Neuron (in vitro differentiated cells): Measurements from ENCODE around the gene ZBTB37.
A peak's percentile ranks its signal among the peaks of the same experiment; 100 is the strongest.
"Not testable (repeated sequence)": the region's sequence is repeated elsewhere in the genome, so short reads cannot be mapped to it uniquely, and the experiment has no call there.

Experiments used
- H2AFZ ChIP-seq: one replicate; pipeline ENCODE4 v1.6.1; 2013; ENCODE audit warnings: low read depth, mild to moderate bottlenecking, inconsistent platforms, low read length, moderate library complexity
- H3K27me3 ChIP-seq: one replicate; pipeline ENCODE4 v1.6.1; 2013; ENCODE audit warnings: low read length; ENCODE audit not compliant: insufficient read depth
- H3K36me3 ChIP-seq: one replicate; pipeline ENCODE4 v1.6.1; 2013; ENCODE audit warnings: low read length; ENCODE audit not compliant: insufficient read depth
- H3K4me1 ChIP-seq: one replicate; pipeline ENCODE4 v1.6.1; 2013; ENCODE audit warnings: low read length; ENCODE audit not compliant: insufficient read depth
- H3K4me3 ChIP-seq: 2 replicates; pipeline ENCODE4 v1.5.1; 2013; ENCODE audit warnings: mild to moderate bottlenecking, low read length, moderate library complexity
- H3K9me3 ChIP-seq: one replicate; pipeline ENCODE4 v1.6.1; 2013; ENCODE audit warnings: low read length

The ZBTB37 gene

DNA sequence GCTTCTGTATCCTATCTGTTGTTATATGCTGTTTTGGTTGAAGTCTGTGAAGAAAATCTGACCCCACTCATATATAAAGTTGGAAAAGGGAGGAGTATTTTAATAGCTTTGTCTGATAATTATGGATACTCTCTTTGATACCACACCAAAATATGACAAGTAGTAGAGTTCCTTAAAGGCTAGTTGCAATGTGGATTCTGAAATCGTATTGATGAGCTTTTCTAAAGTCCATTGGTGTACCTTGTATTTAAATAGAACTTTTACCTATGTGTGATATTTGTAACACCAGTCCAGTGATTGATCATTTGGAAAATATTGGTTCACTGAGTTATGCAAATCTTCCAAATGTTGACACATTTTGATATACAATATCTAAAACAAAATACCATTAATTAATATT lies 8.1 kb upstream of the ZBTB37 start:
- Histone ChIP-seq H3K36me3 (peaks cover 69% of the 10 kb centered on the region), H3K9me3 (no peaks in the 10 kb centered on the region), H3K4me1 (peaks cover 5% of the 10 kb centered on the region), H2AFZ (no peak overlapping the region), H3K27me3 (no peaks in the 10 kb centered on the region), H3K4me3 (no peak overlapping the region)

DNA sequence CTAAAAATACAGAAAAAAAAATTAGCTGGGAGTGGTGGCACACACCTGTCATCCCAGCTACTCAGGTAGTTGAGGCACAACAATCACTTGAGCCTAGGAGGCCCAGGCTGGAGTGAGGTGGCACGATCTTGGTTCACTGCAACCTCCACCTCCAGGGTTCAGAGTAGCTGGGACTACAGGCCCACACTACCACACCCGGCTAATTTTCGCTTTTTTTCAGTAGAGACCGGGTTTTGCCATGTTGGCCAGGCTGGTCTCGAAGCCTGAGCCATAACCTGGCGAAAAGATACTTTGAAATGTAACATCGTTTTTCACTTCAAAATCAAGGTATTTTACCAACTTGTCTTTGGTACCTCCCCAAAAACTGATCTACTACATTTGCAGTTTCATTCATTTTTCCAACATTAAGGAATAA lies 6.4 kb upstream of the ZBTB37 start:
- no peaks in the 10 kb centered on the region for H3K9me3 ChIP-seq
- H3K36me3 ChIP-seq = peaks cover 76% of the 10 kb centered on the region

DNA sequence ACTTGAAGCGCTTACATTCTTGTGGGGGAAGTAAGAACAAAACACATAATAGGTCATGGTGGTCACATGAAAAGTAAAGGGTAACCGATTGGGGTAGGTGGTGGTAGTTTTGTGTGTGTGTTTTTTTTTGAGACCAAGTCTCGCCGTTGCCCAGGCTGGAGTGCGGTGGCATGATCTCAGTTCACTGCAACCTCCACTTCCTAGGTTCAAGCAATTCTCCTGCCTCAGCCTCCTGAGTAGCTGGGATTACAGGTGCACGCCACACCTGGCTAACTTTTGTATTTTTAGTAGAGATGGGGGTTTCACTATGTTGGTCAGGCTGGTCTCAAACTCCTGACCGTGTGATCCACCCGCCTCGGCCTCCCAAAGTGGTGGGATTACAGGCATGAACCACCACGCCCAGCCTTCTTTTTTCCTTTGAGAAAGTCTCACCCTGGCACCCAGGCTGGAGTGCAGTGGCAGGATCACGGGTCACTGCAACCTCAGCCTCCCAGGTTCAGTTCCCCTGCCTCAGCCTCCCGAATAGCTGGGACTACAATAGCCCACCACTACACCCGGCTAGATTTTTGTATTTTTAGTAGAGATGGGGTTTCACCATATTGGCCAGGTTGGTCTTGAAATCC lies 5.9 kb upstream of the ZBTB37 start:
- H3K36me3 ChIP-seq = peaks cover 74% of the 10 kb centered on the region
- not testable (repeated sequence) for H3K4me3 ChIP-seq, H3K27me3 ChIP-seq, H3K9me3 ChIP-seq, H2AFZ ChIP-seq
- H3K4me1 ChIP-seq = peaks cover 25% of the 10 kb centered on the region

More for the DNA sequence above, 6.4 kb upstream of the ZBTB37 start:
- Histone ChIP-seq H3K4me3 (no peak overlapping the region), H3K27me3 (no peaks in the 10 kb centered on the region), H3K4me1 (peaks cover 22% of the 10 kb centered on the region), H2AFZ (no peak overlapping the region)

DNA sequence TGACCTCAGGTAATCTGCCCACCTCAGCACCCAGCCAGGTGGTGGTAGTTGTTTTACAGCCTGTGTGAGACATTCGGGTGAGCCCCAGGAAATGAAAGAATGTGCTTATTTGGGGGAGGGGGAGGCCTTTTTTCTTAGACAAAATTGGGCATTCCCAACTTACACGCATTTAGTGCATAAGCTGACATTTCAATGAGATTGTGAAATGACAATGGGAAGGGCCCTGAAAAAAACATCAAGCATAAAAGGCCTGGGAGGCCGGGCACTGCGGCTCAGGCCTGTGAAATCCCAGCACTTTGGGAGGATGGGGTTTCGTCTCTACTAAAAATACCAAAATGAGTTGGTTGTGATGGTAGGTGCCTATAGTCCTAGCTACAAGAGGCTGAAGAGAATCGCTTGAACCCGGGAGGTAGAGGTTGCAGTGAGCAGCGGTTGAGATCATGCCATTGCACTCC lies 5.4 kb upstream of the ZBTB37 start:
- Histone ChIP-seq H3K4me1 (peaks cover 25% of the 10 kb centered on the region), H3K36me3 (peaks cover 69% of the 10 kb centered on the region), H3K27me3 (no peaks in the 10 kb centered on the region), H3K9me3 (no peaks in the 10 kb centered on the region), H3K4me3 (no peak overlapping the region), H2AFZ (no peak overlapping the region)

DNA sequence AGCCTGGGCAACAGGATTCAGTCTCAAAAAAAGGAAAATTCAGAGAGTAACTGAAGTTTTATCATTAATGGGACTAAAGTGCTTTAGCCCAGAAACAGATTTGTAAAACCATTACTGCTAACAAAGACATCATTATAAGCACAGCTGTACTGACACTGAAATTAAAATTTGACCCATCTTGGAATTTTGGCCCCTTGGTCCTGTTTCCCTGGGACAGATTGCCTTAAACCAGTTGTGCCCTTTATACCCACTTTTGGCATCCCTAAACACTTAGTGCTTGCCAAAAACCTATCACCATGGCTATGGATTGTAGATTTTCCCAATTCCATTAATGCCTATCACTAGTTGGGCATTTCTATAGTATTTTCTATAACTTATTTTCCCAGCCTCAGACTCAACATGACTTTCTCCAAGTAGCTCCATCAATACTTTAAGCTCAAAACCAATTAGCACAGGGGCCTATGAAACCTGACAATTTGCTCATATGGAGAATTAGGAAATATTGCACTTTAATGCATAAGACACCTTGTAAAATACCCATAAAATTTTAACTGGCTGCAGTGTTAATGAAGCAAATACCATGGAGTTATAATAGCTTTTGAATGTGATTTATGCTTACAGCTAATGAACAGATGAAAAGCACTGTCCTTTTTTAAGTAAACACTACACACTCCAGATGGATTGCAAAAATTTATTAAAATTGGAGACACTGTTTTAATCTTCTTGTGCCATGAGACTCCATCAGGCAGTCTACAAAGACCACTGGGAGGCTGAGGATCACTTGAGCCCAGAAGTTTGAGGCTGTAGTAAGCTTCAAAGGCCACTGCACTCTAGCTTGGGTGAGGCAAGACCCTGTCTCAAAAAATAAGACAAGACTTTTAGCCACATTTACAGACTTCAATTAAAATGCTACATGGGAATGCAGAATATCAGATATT lies 4.7 kb upstream of the ZBTB37 start:
- Histone ChIP-seq H2AFZ (no peak overlapping the region), H3K36me3 (peaks cover 62% of the 10 kb centered on the region), H3K27me3 (no peaks in the 10 kb centered on the region), H3K9me3 (no peaks in the 10 kb centered on the region), H3K4me1 (peaks cover 25% of the 10 kb centered on the region), H3K4me3 (no peak overlapping the region)

DNA sequence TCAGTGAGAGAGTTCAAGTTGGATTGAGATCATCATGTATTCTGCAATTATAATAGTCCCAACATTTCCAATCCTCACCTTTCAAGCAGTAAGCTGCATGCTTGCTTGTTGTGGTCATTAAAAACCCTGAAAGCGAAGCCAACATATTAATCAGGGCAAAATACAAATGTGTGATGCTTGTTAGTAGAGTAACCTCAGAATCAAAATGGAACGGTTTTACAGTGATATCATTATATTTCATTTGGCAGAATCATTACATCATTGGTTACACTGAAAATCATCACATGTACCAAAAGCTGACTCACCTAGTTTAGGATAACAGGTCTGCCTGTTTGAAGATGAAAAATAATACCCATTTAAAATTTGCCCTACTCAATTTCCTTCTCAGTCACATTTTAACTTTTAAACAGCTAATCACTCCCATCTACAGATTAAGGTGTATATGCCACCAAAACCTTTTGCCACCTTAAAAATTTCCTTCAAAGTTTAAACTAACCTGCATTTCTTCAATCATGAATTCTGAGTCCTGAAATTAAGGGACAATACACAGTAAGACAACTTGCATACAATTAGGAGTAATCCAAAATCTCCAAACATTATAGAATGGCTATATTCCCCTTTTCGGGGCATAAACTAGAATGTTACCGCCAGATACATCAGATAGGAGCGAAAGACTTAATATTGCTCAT lies 3.9 kb upstream of the ZBTB37 start:
- Histone ChIP-seq H3K27me3 (no peaks in the 10 kb centered on the region), H3K36me3 (peaks cover 56% of the 10 kb centered on the region), H2AFZ (no peak overlapping the region), H3K4me3 (no peak overlapping the region), H3K4me1 (peaks cover 30% of the 10 kb centered on the region), H3K9me3 (no peaks in the 10 kb centered on the region)

DNA sequence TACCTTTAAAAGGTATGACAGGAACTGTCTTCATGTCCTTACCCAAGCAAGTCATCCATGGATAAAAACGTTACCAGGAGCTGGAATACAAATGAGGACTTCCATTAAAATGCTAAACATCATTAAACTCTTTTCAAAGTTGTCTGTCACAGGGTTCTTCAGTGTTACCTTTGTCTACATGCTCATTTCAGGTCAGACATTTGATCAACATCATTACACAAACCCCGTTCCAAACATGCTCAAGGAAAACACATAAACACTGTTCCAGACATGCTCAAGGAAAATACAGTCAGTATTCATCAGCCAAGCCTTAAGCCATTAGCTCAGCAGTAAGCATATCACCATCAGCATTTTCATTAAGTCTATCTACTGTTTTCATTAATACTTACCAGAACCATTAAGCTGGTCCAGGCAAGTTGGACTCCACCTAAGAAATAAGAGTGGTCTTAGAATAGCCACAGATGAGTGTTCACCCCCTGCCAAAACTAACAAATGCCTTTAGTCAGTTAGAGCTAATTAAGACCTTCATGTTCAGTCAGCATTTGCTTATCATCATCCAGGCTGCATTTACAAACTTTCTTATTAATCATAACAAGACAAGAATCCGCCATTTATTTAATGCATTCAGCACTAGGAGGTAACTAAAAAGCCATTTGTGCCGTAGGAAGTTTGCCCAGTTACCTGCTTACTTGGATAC lies 2.6 kb upstream of the ZBTB37 start:
- peak overlapping the region; percentile 78 for H3K4me3 ChIP-seq
- H2AFZ ChIP-seq = no peak overlapping the region
- H3K36me3 ChIP-seq = peaks cover 53% of the 10 kb centered on the region
- no peaks in the 10 kb centered on the region for H3K9me3 ChIP-seq
- no peaks in the 10 kb centered on the region for H3K27me3 ChIP-seq
- peaks cover 34% of the 10 kb centered on the region for H3K4me1 ChIP-seq

DNA sequence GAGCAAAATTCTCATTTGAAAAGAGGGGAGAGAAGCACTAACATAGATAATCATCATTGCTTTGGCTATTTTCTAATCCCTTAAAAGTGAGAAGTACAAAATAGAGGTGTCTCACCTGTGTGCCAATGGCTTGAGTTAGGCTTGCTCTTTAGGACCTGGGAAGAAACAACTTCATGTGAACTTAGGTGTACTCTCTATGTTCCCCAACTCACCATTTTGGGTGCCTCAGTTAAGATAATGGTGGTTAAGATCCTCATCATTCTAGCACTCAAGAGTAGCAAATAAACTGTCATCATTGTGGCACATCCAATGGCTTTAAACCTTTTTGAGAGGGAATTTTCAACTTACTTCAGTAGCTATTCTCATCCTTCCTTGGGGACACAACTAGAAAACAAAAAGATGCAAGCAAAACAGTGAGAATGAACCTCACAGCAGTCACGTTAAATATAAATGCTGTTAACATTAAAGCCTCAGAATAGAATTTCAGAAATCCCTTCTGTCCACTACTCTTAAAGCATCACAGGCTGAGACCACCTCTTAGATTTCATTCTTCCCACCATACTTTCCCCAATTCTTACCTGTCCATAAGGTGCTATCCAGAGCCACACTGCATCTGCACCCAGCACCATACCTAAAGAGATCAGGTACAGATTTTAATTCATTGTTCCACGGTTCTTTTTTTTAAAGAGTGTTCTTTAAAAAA lies 1.6 kb upstream of the ZBTB37 start:
- no peaks in the 10 kb centered on the region for H3K27me3 ChIP-seq
- H3K4me3 ChIP-seq = peak overlapping the region; percentile 78
- H2AFZ ChIP-seq = no peak overlapping the region
- peaks cover 34% of the 10 kb centered on the region for H3K4me1 ChIP-seq
- H3K36me3 ChIP-seq = peaks cover 62% of the 10 kb centered on the region
- H3K9me3 ChIP-seq = no peaks in the 10 kb centered on the region

DNA sequence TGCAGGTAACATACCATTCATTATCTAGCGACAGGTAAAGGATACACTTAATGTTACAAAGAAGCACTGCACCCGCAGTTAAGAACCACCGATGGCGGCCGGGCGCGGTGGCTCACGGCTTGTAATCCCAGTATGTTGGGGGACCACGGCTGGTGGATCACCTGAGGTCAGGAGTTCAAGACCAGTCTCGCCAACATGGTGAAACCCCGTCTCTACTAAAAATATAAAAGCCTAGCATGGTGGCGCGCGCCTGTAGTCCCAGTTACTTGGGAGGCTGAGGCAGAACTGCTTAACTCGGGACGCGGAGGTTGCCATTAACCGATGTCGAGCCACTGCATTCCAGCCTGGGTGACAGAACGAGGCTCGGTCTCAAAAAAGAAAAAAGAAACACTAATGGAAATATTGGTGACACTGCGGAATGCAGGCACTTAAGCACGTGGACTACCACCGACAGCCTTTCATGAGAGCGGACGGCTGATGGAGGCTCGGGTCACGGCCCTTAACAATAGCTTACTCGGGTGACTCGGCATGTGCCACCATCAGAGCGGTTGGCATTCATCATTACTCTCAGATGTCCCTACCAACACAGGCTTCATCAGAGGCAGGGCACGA lies 933 bp upstream of the ZBTB37 start:
- Histone ChIP-seq H3K4me1 (peaks cover 34% of the 10 kb centered on the region), H3K36me3 (peaks cover 62% of the 10 kb centered on the region), H3K4me3 (peak overlapping the region; percentile 78), H3K9me3 (no peaks in the 10 kb centered on the region), H2AFZ (peak overlapping the region; percentile 0), H3K27me3 (no peaks in the 10 kb centered on the region)

DNA sequence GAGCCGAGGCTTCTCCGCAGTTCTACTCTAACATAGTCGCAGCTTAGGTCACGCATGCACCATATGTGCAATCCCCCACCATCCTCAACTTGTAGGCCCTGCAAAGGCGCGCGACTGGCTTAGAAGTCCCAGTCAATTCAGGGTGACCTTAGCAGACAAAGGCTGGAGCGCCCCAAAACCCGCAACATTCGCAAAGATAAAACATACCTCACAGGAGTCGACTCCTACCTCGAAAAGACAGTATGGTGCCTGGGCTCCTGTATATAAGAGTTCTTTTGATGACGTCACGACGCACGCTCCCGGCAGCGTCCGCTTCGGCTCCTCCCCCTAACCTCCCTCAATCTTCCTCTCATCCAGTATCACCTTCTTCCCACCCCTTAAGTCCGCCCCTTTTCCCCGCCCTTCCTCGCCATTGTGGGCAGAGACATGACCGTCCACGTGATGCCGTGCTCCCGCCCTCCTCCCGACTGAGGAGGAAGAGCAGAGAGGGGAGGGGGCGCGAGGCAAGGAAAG lies 371 bp upstream of the ZBTB37 start, which contains the start of gene GAS5:
Gene GAS5, minus strand, starts transcription at position 237 of the 513 bp plus-strand sequence.
- Histone ChIP-seq H2AFZ (peak within 1 kb of the TSS; percentile 89), H3K9me3 (no peaks in the 10 kb centered on the region), H3K4me1 (peaks cover 34% of the 10 kb centered on the region), H3K27me3 (no peaks in the 10 kb centered on the region), H3K36me3 (peaks cover 58% of the 10 kb centered on the region), H3K4me3 (peak within 1 kb of the TSS; percentile 78)

DNA sequence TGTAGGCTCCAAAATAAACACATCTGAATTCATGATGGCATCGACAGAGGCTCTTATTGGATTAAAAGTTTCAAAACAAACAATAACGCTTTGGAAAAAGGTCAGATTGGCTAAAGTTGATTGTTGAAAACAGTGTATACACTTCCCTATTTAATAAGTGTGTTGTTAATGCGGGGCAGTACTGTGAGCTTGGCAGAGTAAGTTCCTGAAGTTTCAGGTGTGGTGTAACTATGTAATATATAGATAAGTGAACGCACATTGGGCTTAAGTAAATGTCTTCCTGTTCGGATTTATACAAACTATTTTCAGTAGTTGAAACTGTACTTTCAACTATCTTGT lies 810 bp downstream of the ZBTB37 start:
- H3K4me3 ChIP-seq = peak overlapping the region; percentile 78
- no peaks in the 10 kb centered on the region for H3K27me3 ChIP-seq
- H3K9me3 ChIP-seq = no peaks in the 10 kb centered on the region
- peaks cover 51% of the 10 kb centered on the region for H3K36me3 ChIP-seq
- peaks cover 36% of the 10 kb centered on the region for H3K4me1 ChIP-seq
- peak overlapping the region; percentile 89 for H2AFZ ChIP-seq
